ENCODE data around the gene PCDH9.
"Not testable (repeated sequence)": the region's sequence is repeated elsewhere in the genome, so short reads cannot be mapped to it uniquely, and the experiment has no call there.

The PCDH9 gene

GRCh38 chr13:66926851-66927524, 303.1 kb downstream of the PCDH9 start:
- Mint-ChIP-seq H3K4me1 (no peaks in the 10 kb centered on the region), H3K4me3 (no peak overlapping the region), H3K27ac (no peak overlapping the region), H3K36me3 (ENCODE audit: low read depth) (no peaks in the 10 kb centered on the region), H3K9me3 (no peaks in the 10 kb centered on the region), H3K27me3 (no peaks in the 10 kb centered on the region)
- ATAC-seq (no peak), DNase-seq (no peak)

GRCh38 chr13:66926200-66926850, 303.8 kb downstream of the PCDH9 start:
- no peaks in the 10 kb centered on the region for H3K9me3 Mint-ChIP-seq
- no peaks in the 10 kb centered on the region for H3K4me1 Mint-ChIP-seq
- H3K27ac Mint-ChIP-seq: no peak overlapping the region
- DNase-seq (no peak), ATAC-seq (no peak)
- no peaks in the 10 kb centered on the region for H3K36me3 Mint-ChIP-seq (ENCODE audit: low read depth)
- H3K4me3 Mint-ChIP-seq: no peak overlapping the region
- no peaks in the 10 kb centered on the region for H3K27me3 Mint-ChIP-seq

- Mint-ChIP-seq H3K27me3 (no peaks in the 10 kb centered on the region), H3K36me3 (ENCODE audit: low read depth) (no peaks in the 10 kb centered on the region), H3K27ac (no peak overlapping the region), H3K4me3 (no peak overlapping the region), H3K4me1 (no peaks in the 10 kb centered on the region), H3K9me3 (peaks cover 8% of the 10 kb centered on the region)
- DNase-seq (no peak), ATAC-seq (no peak)
These were observed 307.7 kb downstream of the PCDH9 start for GRCh38 chr13:66922444-66922843.

DNA sequence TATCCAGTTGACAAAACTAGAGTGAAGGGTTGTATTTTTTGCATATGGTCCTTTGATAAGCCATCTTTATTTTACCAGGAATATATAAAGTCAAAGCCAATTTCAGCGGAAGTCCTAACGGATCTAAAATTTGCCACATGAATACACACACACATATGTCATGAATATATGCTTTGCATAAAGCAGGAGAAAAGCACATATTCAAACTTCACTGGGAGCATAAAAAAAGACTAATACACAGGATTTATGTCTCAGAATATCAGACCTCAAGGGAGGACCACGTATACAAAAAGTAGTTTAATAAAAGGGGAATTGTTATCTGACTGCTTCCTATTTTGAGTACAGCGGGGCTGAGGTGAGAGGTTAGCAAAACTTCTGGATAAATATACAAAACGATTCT, 308.7 kb downstream of the PCDH9 start:
- Mint-ChIP-seq H3K9me3 (peaks cover 8% of the 10 kb centered on the region), H3K36me3 (ENCODE audit: low read depth) (no peaks in the 10 kb centered on the region), H3K27me3 (no peaks in the 10 kb centered on the region), H3K27ac (no peak overlapping the region), H3K4me1 (no peaks in the 10 kb centered on the region), H3K4me3 (no peak overlapping the region)
- ATAC-seq: no peak
- DNase-seq: no peak

DNA sequence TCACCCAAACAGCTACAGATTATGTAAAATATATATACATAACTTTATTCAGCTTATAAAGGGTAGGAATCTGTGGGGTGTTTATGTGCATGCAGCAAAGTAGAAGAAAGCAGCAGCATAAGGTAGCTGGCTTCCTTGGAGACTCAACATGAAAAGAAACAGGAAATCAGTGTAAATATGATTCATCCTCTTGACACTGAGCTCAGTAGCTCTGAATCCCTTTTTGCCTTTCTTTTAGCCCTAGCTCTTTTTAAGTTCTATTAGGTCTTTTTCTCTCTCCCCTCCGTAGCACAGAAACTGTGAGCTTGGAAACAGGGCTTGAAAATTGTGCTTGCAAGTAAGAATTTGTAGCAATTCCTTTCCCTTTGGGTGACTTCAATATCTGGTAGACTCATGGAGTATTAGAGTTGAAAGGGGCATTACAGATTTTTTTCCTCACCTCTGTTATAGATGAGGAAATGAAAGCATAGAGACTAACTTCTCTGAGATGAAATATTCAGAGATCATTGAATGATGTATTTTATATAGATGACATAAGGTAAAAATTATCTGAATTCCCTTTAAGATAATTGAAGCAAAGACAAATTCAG, 314.4 kb downstream of the PCDH9 start:
- no peak overlapping the region for H3K27ac Mint-ChIP-seq
- DNase-seq: no peak
- H3K4me3 Mint-ChIP-seq: no peak overlapping the region
- H3K4me1 Mint-ChIP-seq: peaks cover 8% of the 10 kb centered on the region
- no peaks in the 10 kb centered on the region for H3K36me3 Mint-ChIP-seq (ENCODE audit: low read depth)
- peaks cover 8% of the 10 kb centered on the region for H3K9me3 Mint-ChIP-seq
- ATAC-seq: no peak
- no peaks in the 10 kb centered on the region for H3K27me3 Mint-ChIP-seq

DNA sequence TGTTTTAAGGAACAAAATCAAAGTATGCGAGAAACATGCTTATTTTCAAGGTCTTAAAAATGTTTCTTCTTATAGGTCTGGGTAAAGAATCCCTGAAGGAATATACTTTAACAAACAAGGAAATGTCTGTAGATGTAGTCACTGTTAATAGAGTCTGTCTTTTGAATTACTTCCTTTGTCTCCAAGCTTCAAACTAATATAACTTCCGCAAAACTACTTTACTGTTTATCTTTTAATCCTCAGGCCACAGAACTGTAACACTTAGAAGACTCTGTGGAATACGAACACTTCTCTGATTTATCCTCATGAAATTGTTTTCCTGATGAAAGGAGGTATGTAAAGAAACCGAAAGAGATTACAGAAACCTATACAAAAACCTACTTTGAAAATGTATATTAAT, 316.0 kb downstream of the PCDH9 start:
- no peak overlapping the region for H3K27ac Mint-ChIP-seq
- peaks cover 8% of the 10 kb centered on the region for H3K9me3 Mint-ChIP-seq
- H3K4me1 Mint-ChIP-seq: peaks cover 8% of the 10 kb centered on the region
- DNase-seq: no peak
- no peaks in the 10 kb centered on the region for H3K36me3 Mint-ChIP-seq (ENCODE audit: low read depth)
- H3K27me3 Mint-ChIP-seq: no peaks in the 10 kb centered on the region
- H3K4me3 Mint-ChIP-seq: no peak overlapping the region
- ATAC-seq: no peak

GRCh38 chr13:66911411-66911939, 318.7 kb downstream of the PCDH9 start:
- ATAC-seq (no peak), DNase-seq (no peak)
- H3K36me3 Mint-ChIP-seq (ENCODE audit: low read depth): no peaks in the 10 kb centered on the region
- H3K4me3 Mint-ChIP-seq: no peak overlapping the region
- peaks cover 8% of the 10 kb centered on the region for H3K4me1 Mint-ChIP-seq
- peaks cover 3% of the 10 kb centered on the region for H3K9me3 Mint-ChIP-seq
- no peak overlapping the region for H3K27ac Mint-ChIP-seq
- no peaks in the 10 kb centered on the region for H3K27me3 Mint-ChIP-seq

DNA sequence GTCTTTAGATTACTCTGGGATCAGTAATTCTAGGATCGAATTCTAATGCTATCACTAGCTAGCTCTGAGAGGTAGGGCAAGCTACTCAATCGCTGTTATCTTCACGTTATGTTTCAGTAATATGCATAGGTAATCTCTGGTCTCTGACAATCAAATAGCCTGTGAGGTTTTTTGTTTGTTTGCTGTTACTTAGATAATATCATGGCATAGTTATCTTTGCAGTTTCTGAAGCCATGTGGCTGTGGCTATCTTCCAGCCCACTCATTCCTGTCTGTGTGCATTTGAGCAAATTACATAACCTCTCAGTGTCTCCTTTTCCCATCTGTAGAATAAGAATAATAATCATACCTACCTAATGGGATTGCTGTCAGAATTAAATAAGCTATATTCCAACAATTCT, 330.2 kb downstream of the PCDH9 start:
- no peak for DNase-seq
- Mint-ChIP-seq H3K4me3 (no peak overlapping the region), H3K9me3 (no peaks in the 10 kb centered on the region), H3K27me3 (no peaks in the 10 kb centered on the region), H3K36me3 (ENCODE audit: low read depth) (no peaks in the 10 kb centered on the region), H3K4me1 (no peaks in the 10 kb centered on the region), H3K27ac (no peak overlapping the region)
- ATAC-seq: no peak

GRCh38 chr13:66896933-66897332, 333.2 kb downstream of the PCDH9 start:
- no peak for ATAC-seq
- Mint-ChIP-seq H3K36me3 (ENCODE audit: low read depth) (no peaks in the 10 kb centered on the region), H3K4me3 (no peak overlapping the region), H3K9me3 (no peaks in the 10 kb centered on the region), H3K27ac (no peak overlapping the region), H3K27me3 (no peaks in the 10 kb centered on the region), H3K4me1 (no peaks in the 10 kb centered on the region)
- no peak for DNase-seq

GRCh38 chr13:66895780-66896179, 334.4 kb downstream of the PCDH9 start:
- Mint-ChIP-seq H3K36me3 (ENCODE audit: low read depth) (no peaks in the 10 kb centered on the region), H3K27ac (no peak overlapping the region), H3K9me3 (no peaks in the 10 kb centered on the region), H3K4me1 (no peaks in the 10 kb centered on the region), H3K27me3 (no peaks in the 10 kb centered on the region), H3K4me3 (no peak overlapping the region)
- DNase-seq (no peak), ATAC-seq (no peak)

GRCh38 chr13:66895320-66895719, 334.8 kb downstream of the PCDH9 start:
- ATAC-seq (no peak), DNase-seq (no peak)
- Mint-ChIP-seq H3K4me1 (no peaks in the 10 kb centered on the region), H3K36me3 (ENCODE audit: low read depth) (no peaks in the 10 kb centered on the region), H3K27ac (no peak overlapping the region), H3K4me3 (no peak overlapping the region), H3K9me3 (no peaks in the 10 kb centered on the region), H3K27me3 (no peaks in the 10 kb centered on the region)

GRCh38 chr13:66888698-66889097, 341.4 kb downstream of the PCDH9 start:
- no peaks in the 10 kb centered on the region for H3K4me1 Mint-ChIP-seq
- DNase-seq (no peak), ATAC-seq (no peak)
- H3K27me3 Mint-ChIP-seq: no peaks in the 10 kb centered on the region
- H3K4me3 Mint-ChIP-seq: no peak overlapping the region
- peaks cover 3% of the 10 kb centered on the region for H3K9me3 Mint-ChIP-seq
- H3K27ac Mint-ChIP-seq: no peak overlapping the region
- H3K36me3 Mint-ChIP-seq (ENCODE audit: low read depth): no peaks in the 10 kb centered on the region

GRCh38 chr13:66887088-66887487, 343.0 kb downstream of the PCDH9 start:
- H3K4me3 Mint-ChIP-seq: no peak overlapping the region
- no peak for DNase-seq
- ATAC-seq: no peak
- H3K4me1 Mint-ChIP-seq: no peaks in the 10 kb centered on the region
- H3K27ac Mint-ChIP-seq: no peak overlapping the region
- no peaks in the 10 kb centered on the region for H3K36me3 Mint-ChIP-seq (ENCODE audit: low read depth)
- peaks cover 3% of the 10 kb centered on the region for H3K9me3 Mint-ChIP-seq
- H3K27me3 Mint-ChIP-seq: no peaks in the 10 kb centered on the region

DNA sequence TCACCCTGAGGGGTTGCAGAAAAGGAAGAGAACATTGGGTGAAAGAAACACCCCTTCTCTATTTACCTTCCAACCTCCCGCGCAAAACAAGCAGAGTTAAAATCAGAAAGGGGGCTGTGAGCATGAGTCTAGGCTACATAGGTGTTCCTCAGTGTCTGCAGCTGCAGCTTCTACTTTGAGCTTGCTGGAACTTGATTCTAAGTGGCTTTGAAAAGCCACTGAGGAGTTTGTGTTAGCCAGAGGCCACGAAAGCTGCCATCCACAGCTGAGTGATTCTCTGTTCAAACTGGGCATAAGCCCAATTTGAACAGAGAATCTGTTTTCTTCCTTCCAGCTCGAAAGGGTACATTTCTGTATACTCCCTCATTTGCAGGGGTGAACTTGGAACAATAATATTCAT, 343.9 kb downstream of the PCDH9 start:
- DNase-seq (no peak), ATAC-seq (no peak)
- Mint-ChIP-seq H3K27ac (no peak overlapping the region), H3K36me3 (ENCODE audit: low read depth) (no peaks in the 10 kb centered on the region), H3K4me3 (no peak overlapping the region), H3K9me3 (peaks cover 3% of the 10 kb centered on the region), H3K27me3 (no peaks in the 10 kb centered on the region), H3K4me1 (no peaks in the 10 kb centered on the region)

GRCh38 chr13:66881170-66881569, 349.0 kb downstream of the PCDH9 start:
- H3K4me3 Mint-ChIP-seq; H3K36me3 Mint-ChIP-seq (ENCODE audit: low read depth); H3K27me3 Mint-ChIP-seq; H3K4me1 Mint-ChIP-seq; ATAC-seq; H3K27ac Mint-ChIP-seq; DNase-seq: not testable (repeated sequence)
- peaks cover 11% of the 10 kb centered on the region for H3K9me3 Mint-ChIP-seq

Measured in activated naive CD8-positive, alpha-beta T cell treated with anti-CD3 and anti-CD28 coated beads, Interleukin-2, amount 50 U/mL, for 24 hours (primary cell).